Left renal pelvis (tissue), 4 donors: ENCODE data around the gene SP3. TPM values are rescaled to one million over a fixed set of nuclear protein-coding genes. Genes with fewer than 3 reads are reported as not detected.

Source experiments
- DNase-seq, 4 donors: peaks; one replicate each; pipeline ENCODE4 v3.0.0-alpha.2; 2013; ENCODE audit warnings: low read depth in 4 of 4, low spot score in 3 of 4
- polyA plus RNA-seq, 4 donors: library from polyadenylated mRNA; unstranded; fragments of 120-200 nt; gene quantifications; one replicate each; pipeline ENCODE4 v1.2.1, GENCODE V29; 2013; ENCODE audit not compliant: insufficient read length in 4 of 4

The SP3 gene
- polyA plus RNA-seq, 4 donors = 101 to 142 (median 117) TPM

- DNase-seq = no peak
Measured at GRCh38 chr2:173862612-173863217, 102.5 kb downstream of the SP3 start.

GRCh38 chr2:173860566-173860965 is 104.6 kb downstream of the SP3 start:
- DNase-seq = no peak

- no peak for DNase-seq
Measured at GRCh38 chr2:173860082-173860481, 105.1 kb downstream of the SP3 start.

- DNase-seq = no peak
Measured at GRCh38 chr2:173858291-173858731, 106.9 kb downstream of the SP3 start.
